PC-3 (cell line): Measurements from ENCODE around the gene HYAL1. TPM values are rescaled to one million over a fixed set of nuclear protein-coding genes. Genes with fewer than 3 reads are reported as not detected.

Experiments used
- ATAC-seq: fragments of 200-7000 bp; cut with Tn5 transposase; 2 replicates; pipeline ENCODE4 v1.9.1; 2020; ENCODE audit warnings: mild to moderate bottlenecking, moderate library complexity
- BruUV-seq: library from RNA; stranded (reverse); fragments of 400-500 nt; replicated peaks from 2 replicates; lab custom pipeline; 2021; lab: Mats Ljungman, UMichigan
- CTCF ChIA-PET: fragments of 300-600 bp; sonication (Branson Sonifier 250); formaldehyde crosslinking; loops from one replicate; lab custom pipeline; 2022; ENCODE audit warnings: antibody characterized with exemption; lab: Charles Lee
- POLR2A ChIA-PET: fragments of 300-600 bp; sonication (Branson Sonifier 250); formaldehyde crosslinking; loops from one replicate; lab custom pipeline; 2022; ENCODE audit warnings: antibody characterized with exemption; ENCODE audit not compliant: unreplicated experiment; lab: Charles Lee
- DNase-seq: peaks from one replicate; pipeline ENCODE4 v3.0.0-alpha.2; 2015
- H2AFZ ChIP-seq: fragments of 300-600 bp; sonication (generic); 2 replicates; pipeline ENCODE4 v1.6.0; 2016; ENCODE audit warnings: antibody characterized with exemption, low read length
- H3F3A ChIP-seq: fragments of 300-600 bp; sonication (generic); one replicate; pipeline ENCODE4 v1.6.0; 2017; ENCODE audit warnings: antibody characterized with exemption, low read length, control low read depth, mild to moderate bottlenecking; ENCODE audit not compliant: unreplicated experiment
- H3K27ac ChIP-seq: fragments of 300-600 bp; sonication (generic); 2 replicates; pipeline ENCODE4 v1.5.1; 2016; ENCODE audit warnings: mild to moderate bottlenecking, low read length
- H3K27me3 ChIP-seq: fragments of 300-600 bp; sonication (generic); 2 replicates; pipeline ENCODE4 v1.6.1; 2016; ENCODE audit warnings: low read length, mixed read lengths
- H3K36me3 ChIP-seq: fragments of 300-600 bp; sonication (generic); 2 replicates; pipeline ENCODE4 v1.6.1; 2016; ENCODE audit warnings: low read depth, mixed run types, low read length, mixed read lengths
- H3K4me1 ChIP-seq: fragments of 300-600 bp; sonication (generic); 2 replicates; pipeline ENCODE4 v1.5.1; 2016; ENCODE audit warnings: low read length; ENCODE audit not compliant: insufficient read depth
- H3K4me2 ChIP-seq: fragments of 300-600 bp; sonication (generic); 2 replicates; pipeline ENCODE4 v1.6.0; 2016; ENCODE audit warnings: low read length
- H3K4me3 ChIP-seq: fragments of 300-600 bp; sonication (generic); 2 replicates; pipeline ENCODE4 v1.5.1; 2016; ENCODE audit warnings: mild to moderate bottlenecking, low read length, mixed read lengths
- H3K79me2 ChIP-seq: fragments of 300-600 bp; sonication (generic); 2 replicates; pipeline ENCODE4 v1.6.1; 2017; ENCODE audit warnings: low read length, mixed read lengths
- H3K9ac ChIP-seq: fragments of 300-600 bp; sonication (generic); 2 replicates; pipeline ENCODE4 v1.6.0; 2016; ENCODE audit warnings: mild to moderate bottlenecking, low read length
- H3K9me2 ChIP-seq: fragments of 300-600 bp; sonication (generic); replicated peaks from 2 replicates; pipeline ENCODE4 v1.6.1; 2016; ENCODE audit warnings: mixed run types, low read length, mixed read lengths
- H3K9me3 ChIP-seq: fragments of 300-600 bp; sonication (generic); 2 replicates; pipeline ENCODE4 v1.6.1; 2016; ENCODE audit warnings: low read length, mixed read lengths
- H4K20me1 ChIP-seq: fragments of 300-600 bp; sonication (generic); 2 replicates; pipeline ENCODE4 v1.6.1; 2016; ENCODE audit warnings: low read length, mixed read lengths
- EZH2 ChIP-seq: fragments of 300-600 bp; sonication (generic); IDR thresholded peaks from one replicate; pipeline ENCODE4 v1.6.1; 2017; ENCODE audit warnings: antibody characterized with exemption, mild to moderate bottlenecking, low read length; ENCODE audit not compliant: unreplicated experiment
- EZH2phosphoT487 ChIP-seq: fragments of 300-600 bp; sonication (generic); IDR thresholded peaks from 2 replicates; pipeline ENCODE4 v1.6.1; 2018; ENCODE audit warnings: mild to moderate bottlenecking, antibody characterized with exemption, low read length, borderline replicate concordance
- intact Hi-C: fragments of 100-400 bp; cut with micrococcal nuclease; formaldehyde crosslinking; loops from 2 replicates; pipeline ENCODE4 v1.9.0; 2023
- total RNA-seq: library from RNA; depleted of rRNA; stranded (reverse); fragments of >200 nt; gene quantifications from 2 replicates; pipeline ENCODE4 v1.2.3, GENCODE V29; 2014
- TF ChIP-seq, protein P1 (sequence below): fragments of 300-600 bp; sonication (generic); conservative IDR thresholded peaks from 2 replicates; pipeline ENCODE4 v1.5.1; 2017; ENCODE audit warnings: antibody characterized with exemption, low read depth, mild to moderate bottlenecking, low read length

The HYAL1 gene
- total RNA-seq, 1 experiment from 2014 or later, result 1.3 TPM

DNA sequence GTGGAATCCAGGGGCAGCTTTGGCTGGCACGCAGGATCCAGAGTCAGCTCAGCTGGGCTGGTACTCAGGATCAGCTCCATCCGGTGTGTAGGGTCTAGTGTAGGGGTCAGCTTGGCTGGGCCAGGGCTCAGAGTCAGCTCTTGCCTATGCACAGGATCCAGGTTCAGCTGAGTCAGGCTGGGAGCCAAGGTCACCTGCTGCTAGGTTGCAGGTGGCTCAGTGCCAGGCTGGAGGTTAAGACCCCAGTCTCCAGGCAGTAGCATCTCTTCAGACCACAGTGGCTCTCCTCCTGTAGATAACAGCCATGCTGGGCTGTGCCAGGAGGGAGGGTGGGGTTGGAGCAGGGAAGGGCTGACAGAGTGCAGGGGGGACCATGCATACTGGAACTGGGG, 6.0 kb downstream of the HYAL1 start:
- H3K9me3 ChIP-seq, result no peaks in the 10 kb centered on the region
- peaks cover 26% of the 10 kb centered on the region for H3K4me1 ChIP-seq
- H3K79me2 ChIP-seq, result peaks cover 14% of the 10 kb centered on the region
- no peak overlapping the region for H3K4me2 ChIP-seq
- ChIA-PET CTCF (interaction anchor here (0.6 to 0.7 kb wide), 2 partner anchors 23 to 24 kb away, joined by 3 to 8 read pairs; no protein-coding TSS in a partner anchor), POLR2A (no interaction called here)
- H2AFZ ChIP-seq, result no peak overlapping the region
- H3F3A ChIP-seq, result no peaks in the 10 kb centered on the region
- no peak for TF ChIP-seq EZH2phosphoT487
- no peak for TF ChIP-seq EZH2
- TF ChIP-seq, protein P1, sequence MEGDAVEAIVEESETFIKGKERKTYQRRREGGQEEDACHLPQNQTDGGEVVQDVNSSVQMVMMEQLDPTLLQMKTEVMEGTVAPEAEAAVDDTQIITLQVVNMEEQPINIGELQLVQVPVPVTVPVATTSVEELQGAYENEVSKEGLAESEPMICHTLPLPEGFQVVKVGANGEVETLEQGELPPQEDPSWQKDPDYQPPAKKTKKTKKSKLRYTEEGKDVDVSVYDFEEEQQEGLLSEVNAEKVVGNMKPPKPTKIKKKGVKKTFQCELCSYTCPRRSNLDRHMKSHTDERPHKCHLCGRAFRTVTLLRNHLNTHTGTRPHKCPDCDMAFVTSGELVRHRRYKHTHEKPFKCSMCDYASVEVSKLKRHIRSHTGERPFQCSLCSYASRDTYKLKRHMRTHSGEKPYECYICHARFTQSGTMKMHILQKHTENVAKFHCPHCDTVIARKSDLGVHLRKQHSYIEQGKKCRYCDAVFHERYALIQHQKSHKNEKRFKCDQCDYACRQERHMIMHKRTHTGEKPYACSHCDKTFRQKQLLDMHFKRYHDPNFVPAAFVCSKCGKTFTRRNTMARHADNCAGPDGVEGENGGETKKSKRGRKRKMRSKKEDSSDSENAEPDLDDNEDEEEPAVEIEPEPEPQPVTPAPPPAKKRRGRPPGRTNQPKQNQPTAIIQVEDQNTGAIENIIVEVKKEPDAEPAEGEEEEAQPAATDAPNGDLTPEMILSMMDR, result no peak
- no peak for ATAC-seq
- no peak overlapping the region for H3K27ac ChIP-seq
- H3K9me2 ChIP-seq, result no peaks in the 10 kb centered on the region
- H3K4me3 ChIP-seq, result no peak overlapping the region
- no peaks in the 10 kb centered on the region for H3K36me3 ChIP-seq
- H3K9ac ChIP-seq, result no peak overlapping the region
- DNase-seq, result no peak
- no peaks in the 10 kb centered on the region for H4K20me1 ChIP-seq
- no TSS peak for BruUV-seq
- intact Hi-C loops, result no loop called here
- no peaks in the 10 kb centered on the region for H3K27me3 ChIP-seq

GRCh38 chr3:50296721-50297383, 6.5 kb downstream of the HYAL1 start:
- POLR2A ChIA-PET, result no interaction called here
- no peaks in the 10 kb centered on the region for H3F3A ChIP-seq
- no TSS peak for BruUV-seq

More at GRCh38 chr3:50296721-50297383, 6.5 kb downstream of the HYAL1 start:
- TF ChIP-seq EZH2phosphoT487 (no peak), EZH2 (no peak)
- TF ChIP-seq, protein P1, result no peak
- no peak overlapping the region for H3K27ac ChIP-seq
- ATAC-seq, result no peak
- peaks cover 18% of the 10 kb centered on the region for H3K79me2 ChIP-seq
- H3K4me1 ChIP-seq, result peaks cover 26% of the 10 kb centered on the region
- no peaks in the 10 kb centered on the region for H4K20me1 ChIP-seq
- H3K4me3 ChIP-seq, result no peak overlapping the region
- intact Hi-C loops, result no loop called here
- no peak overlapping the region for H3K9ac ChIP-seq
- no peaks in the 10 kb centered on the region for H3K9me2 ChIP-seq
- no peaks in the 10 kb centered on the region for H3K36me3 ChIP-seq
- no peaks in the 10 kb centered on the region for H3K9me3 ChIP-seq
- H3K4me2 ChIP-seq, result no peak overlapping the region
- H3K27me3 ChIP-seq, result no peaks in the 10 kb centered on the region
- CTCF ChIA-PET, result interaction anchor here (0.6 to 0.7 kb wide), 2 partner anchors 22 to 25 kb away, joined by 3 to 8 read pairs; no protein-coding TSS in a partner anchor
- no peak overlapping the region for H2AFZ ChIP-seq
- DNase-seq, result no peak
